ENCODE data around the gene RTN4RL2.
"Not testable (repeated sequence)": the region's sequence is repeated elsewhere in the genome, so short reads cannot be mapped to it uniquely, and the experiment has no call there.

Gene RTN4RL2

DNA sequence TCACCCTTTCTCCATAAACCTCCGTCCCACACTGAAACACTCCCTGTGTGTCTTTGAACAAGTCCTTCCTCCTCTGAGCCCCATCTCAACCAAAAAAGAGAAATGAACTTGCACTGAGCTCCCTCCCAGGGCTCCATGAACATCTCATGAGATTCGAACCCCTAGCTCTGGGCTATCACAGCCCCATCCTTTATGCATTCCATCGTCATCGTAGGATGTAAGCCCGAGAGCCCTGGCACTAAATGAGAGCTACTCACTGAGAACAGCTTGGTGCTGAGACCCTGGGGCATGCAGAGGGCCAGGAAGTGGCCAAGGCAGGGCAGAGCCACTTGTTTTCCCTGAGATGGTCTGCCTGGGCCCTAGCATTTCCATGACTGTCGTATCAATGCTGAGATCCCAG, 20.5 kb upstream of the RTN4RL2 start:
- in situ Hi-C loops (cut with MboI; ENCODE audit: low pct_unique_long_range_greater_than_20kb, low sequenced_read_pairs, unreplicated experiment) = no loop called here
- TF ChIP-seq, protein P1, sequence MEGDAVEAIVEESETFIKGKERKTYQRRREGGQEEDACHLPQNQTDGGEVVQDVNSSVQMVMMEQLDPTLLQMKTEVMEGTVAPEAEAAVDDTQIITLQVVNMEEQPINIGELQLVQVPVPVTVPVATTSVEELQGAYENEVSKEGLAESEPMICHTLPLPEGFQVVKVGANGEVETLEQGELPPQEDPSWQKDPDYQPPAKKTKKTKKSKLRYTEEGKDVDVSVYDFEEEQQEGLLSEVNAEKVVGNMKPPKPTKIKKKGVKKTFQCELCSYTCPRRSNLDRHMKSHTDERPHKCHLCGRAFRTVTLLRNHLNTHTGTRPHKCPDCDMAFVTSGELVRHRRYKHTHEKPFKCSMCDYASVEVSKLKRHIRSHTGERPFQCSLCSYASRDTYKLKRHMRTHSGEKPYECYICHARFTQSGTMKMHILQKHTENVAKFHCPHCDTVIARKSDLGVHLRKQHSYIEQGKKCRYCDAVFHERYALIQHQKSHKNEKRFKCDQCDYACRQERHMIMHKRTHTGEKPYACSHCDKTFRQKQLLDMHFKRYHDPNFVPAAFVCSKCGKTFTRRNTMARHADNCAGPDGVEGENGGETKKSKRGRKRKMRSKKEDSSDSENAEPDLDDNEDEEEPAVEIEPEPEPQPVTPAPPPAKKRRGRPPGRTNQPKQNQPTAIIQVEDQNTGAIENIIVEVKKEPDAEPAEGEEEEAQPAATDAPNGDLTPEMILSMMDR (IDR thresholded peaks at IDR 0.05; ENCODE audit: extremely low read depth, insufficient read depth, missing control alignments) = no peak
- no peak for DNase-seq (ENCODE audit: low spot score)

DNA sequence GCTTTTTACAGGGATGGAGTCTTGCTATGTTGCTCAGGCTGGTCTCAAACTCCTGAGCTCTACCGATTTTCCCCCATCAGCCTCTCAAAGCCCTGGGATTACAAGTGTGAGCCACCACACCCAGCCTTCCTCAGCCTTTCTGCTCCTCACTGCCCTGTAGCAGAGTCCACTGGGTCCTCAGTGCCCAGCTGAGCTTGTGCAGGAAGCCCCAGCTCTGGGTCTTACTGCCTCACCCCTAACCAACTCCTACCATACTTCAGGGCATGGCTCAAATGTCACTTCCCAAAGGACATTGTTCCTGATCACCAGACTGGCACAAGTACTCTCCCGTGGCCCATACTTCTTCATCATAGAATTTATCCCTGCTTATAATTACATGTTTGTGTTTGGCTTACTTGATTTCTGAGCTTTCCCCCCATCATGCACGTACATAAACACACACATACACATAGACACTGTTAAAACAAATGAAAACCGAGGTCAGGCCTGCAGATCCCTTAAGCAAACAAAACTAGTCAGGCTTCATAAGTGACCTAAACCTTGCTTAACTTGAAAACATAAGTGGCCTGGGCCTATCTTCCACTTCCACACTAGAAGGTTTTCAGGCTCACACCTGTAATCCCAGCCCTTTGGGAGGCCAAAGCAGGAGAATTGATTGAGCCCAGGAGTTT, 19.4 kb upstream of the RTN4RL2 start:
- TF ChIP-seq, protein P1 (IDR thresholded peaks at IDR 0.05; ENCODE audit: extremely low read depth, insufficient read depth, missing control alignments) = no peak
- no peak for DNase-seq (ENCODE audit: low spot score)
- in situ Hi-C loops (cut with MboI; ENCODE audit: low pct_unique_long_range_greater_than_20kb, low sequenced_read_pairs, unreplicated experiment) = no loop called here

DNA sequence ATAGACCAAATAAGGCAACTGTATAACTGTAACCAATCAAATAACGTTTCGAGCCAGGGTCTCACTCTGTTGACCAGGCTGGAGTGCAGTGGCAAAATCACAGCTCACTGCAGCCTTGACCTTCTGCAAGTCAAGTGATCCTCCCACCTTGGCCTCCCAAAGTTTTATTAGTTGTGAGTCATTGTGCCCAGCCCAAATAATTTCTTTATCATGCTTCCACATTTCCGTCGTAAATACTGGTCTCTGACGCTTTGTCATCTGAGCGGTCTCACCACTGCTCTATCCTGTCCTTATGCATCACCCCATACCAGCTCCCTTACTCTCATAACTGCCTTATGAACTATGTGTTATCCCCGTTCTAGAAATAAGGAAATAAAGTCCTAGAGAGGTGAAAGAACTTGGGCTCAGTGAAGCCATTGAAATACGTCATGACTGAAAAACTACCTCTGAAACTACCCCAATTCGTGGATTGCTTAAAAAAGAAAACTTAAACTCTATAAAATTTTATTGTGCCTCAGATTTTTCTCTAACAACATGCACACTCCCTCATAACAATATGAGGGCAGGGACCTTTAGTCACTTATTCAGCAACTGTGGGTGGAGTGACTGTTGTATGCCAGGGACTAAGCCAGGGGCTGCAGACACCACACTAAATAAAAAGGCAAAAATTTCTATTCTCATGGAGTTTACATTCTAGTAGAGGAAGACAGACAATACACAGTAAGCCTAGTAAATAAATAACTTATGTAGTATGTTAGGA, 15.8 kb upstream of the RTN4RL2 start:
- no peak for DNase-seq (ENCODE audit: low spot score)
- TF ChIP-seq, protein P1 (IDR thresholded peaks at IDR 0.05; ENCODE audit: extremely low read depth, insufficient read depth, missing control alignments) = no peak

DNA sequence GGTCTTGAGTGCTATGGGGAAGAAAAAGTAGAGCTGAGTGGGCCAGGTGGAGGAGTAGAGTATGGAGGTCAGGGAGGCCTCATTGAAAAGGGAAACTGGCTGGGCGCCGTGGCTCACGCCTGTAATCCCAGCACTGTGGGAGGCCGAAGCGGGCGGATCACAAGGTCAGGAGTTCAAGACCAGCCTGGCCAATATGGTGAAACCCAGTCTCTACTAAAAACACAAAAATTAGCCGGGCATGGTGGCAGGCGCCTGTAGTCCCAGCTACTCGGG, 15.3 kb upstream of the RTN4RL2 start:
- in situ Hi-C loops (cut with MboI; ENCODE audit: low pct_unique_long_range_greater_than_20kb, low sequenced_read_pairs, unreplicated experiment); DNase-seq (ENCODE audit: low spot score): not testable (repeated sequence)

More for the DNA sequence above, 15.8 kb upstream of the RTN4RL2 start:
- in situ Hi-C loops (cut with MboI; ENCODE audit: low pct_unique_long_range_greater_than_20kb, low sequenced_read_pairs, unreplicated experiment) = no loop called here

DNA sequence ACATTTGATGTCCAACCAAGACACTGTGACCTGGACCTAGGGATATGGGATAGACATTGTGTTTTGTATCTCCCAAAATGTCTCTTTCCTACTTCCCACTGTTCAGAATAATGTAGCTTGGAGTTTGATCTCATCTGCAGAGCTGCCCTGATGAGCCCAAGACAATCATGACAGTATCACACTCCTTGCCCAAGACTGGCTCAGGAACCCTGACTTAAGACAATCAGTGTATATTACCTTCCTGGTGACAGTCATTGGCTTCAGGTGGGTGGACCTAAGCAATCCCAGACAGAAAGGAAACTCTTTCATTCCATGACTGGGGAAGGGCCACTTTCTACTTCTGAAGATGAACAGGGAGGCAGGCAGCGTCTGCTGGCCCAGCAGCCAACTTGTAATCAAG, 14.3 kb upstream of the RTN4RL2 start:
- TF ChIP-seq, protein P1 (IDR thresholded peaks at IDR 0.05; ENCODE audit: extremely low read depth, insufficient read depth, missing control alignments) = no peak
- no peak for DNase-seq (ENCODE audit: low spot score)
- in situ Hi-C loops (cut with MboI; ENCODE audit: low pct_unique_long_range_greater_than_20kb, low sequenced_read_pairs, unreplicated experiment) = no loop called here

DNA sequence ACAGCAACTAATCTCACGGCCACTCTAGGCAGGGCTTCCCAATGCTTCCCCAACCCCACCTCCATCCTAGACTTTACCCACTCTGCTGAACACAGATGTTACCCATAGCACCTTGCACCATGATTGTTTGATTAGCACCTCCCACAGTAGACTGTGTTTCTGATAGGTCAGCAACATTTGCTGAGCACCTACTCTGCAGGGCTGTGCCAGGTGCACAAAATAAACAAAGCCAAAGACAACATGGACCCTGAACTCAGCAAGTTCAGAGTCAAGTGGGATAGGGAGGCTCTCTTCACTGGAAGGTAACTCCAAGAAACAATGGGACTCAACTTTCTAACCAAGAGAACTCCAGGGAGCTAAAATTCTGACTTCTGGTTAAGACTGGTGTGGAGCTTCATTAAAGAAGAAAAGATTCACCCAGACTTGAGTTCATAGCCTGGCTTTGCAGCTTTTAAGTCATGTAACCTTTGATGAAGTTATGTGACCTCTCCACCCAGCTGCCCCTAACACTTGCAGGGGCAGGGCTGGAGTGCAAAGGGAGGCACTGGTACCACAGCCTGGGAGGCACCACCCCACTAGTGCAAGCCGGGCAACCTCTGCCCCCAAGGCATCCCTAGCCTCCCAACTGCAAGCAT, 6.7 kb upstream of the RTN4RL2 start:
- no peak for DNase-seq (ENCODE audit: low spot score)
- TF ChIP-seq, protein P1 (IDR thresholded peaks at IDR 0.05; ENCODE audit: extremely low read depth, insufficient read depth, missing control alignments) = no peak
- in situ Hi-C loops (cut with MboI; ENCODE audit: low pct_unique_long_range_greater_than_20kb, low sequenced_read_pairs, unreplicated experiment) = no loop called here

Data from GM13977 (cell line).